H1 (cell line): ENCODE data around the gene CD37.

Experiments
- CREB1 ChIP-seq: IDR thresholded peaks from 2 replicates; pipeline ENCODE4 v1.6.1; 2012; ENCODE audit warnings: inconsistent platforms
- EZH2 ChIP-seq: fragments of 200-600 bp; sonication (generic); IDR thresholded peaks from 2 replicates; pipeline ENCODE4 v1.7.1; 2012; ENCODE audit warnings: low read depth, mild to moderate bottlenecking, moderate library complexity, low read length, inconsistent platforms; ENCODE audit not compliant: severe bottlenecking
- NRF1 ChIP-seq: IDR thresholded peaks from 2 replicates; pipeline ENCODE4 v1.6.1; 2011; ENCODE audit warnings: mild to moderate bottlenecking, low read depth, low read length, improper control_type of control experiment
- PHF8 ChIP-seq: fragments of 200-600 bp; sonication (generic); conservative IDR thresholded peaks from 2 replicates; pipeline ENCODE4 v1.7.1; 2012; ENCODE audit warnings: low read depth, mild to moderate bottlenecking, inconsistent platforms, low read length, moderate library complexity
- POLR2A ChIP-seq, 2 experiments: IDR thresholded peaks; 1 replicate in 1 of 2; 2 replicates in 1 of 2; pipeline ENCODE4 v1.6.1; 2011; ENCODE audit warnings: low read depth in 2 of 2, low read length in 2 of 2, mild to moderate bottlenecking in 2 of 2; ENCODE audit errors: control extremely low read depth in 1 of 2
- POLR2AphosphoS5 ChIP-seq: IDR thresholded peaks from 2 replicates; pipeline ENCODE4 v1.6.1; 2011; ENCODE audit warnings: low read depth, low read length
- RNF2 ChIP-seq: fragments of 200-900, 300-1000 bp; sonication (generic); IDR thresholded peaks from 2 replicates; pipeline ENCODE4 v1.7.1; 2016; ENCODE audit warnings: borderline replicate concordance, low read depth, mild to moderate bottlenecking, antibody characterized with exemption, low read length; ENCODE audit not compliant: poor library complexity, severe bottlenecking; ENCODE audit errors: missing control alignments
- SIRT6 ChIP-seq: IDR thresholded peaks from one replicate; pipeline ENCODE4 v1.7.1; 2012; ENCODE audit warnings: low read length, inconsistent platforms
- SP2 ChIP-seq: IDR thresholded peaks from 2 replicates; pipeline ENCODE4 v1.6.1; 2012; ENCODE audit warnings: mild to moderate bottlenecking, low read length, inconsistent platforms
- TAF1 ChIP-seq: IDR thresholded peaks from 2 replicates; pipeline ENCODE4 v1.6.1; 2011; ENCODE audit warnings: mild to moderate bottlenecking, low read depth, low read length
- ZNF274 ChIP-seq: IDR thresholded peaks from 2 replicates; pipeline ENCODE4 v1.7.0; 2012; ENCODE audit warnings: low read length, borderline replicate concordance; ENCODE audit errors: extremely low read depth
- TF ChIP-seq, protein P1 (sequence below), 3 experiments: IDR thresholded peaks; 1 replicate in 2 of 3; 2 replicates in 1 of 3; pipeline versions ENCODE4 v1.5.1 to v1.6.1; 2011; ENCODE audit warnings: low read length in 3 of 3, mild to moderate bottlenecking in 3 of 3, inconsistent platforms in 2 of 3, low read depth in 1 of 3, moderate library complexity in 1 of 3; ENCODE audit not compliant: insufficient read depth in 1 of 3; ENCODE audit errors: control extremely low read depth in 1 of 3
- TF ChIP-seq, protein P2 (sequence below): IDR thresholded peaks from 2 replicates; pipeline ENCODE4 v1.6.1; 2012; ENCODE audit warnings: inconsistent platforms

- TF ChIP-seq, protein P1, sequence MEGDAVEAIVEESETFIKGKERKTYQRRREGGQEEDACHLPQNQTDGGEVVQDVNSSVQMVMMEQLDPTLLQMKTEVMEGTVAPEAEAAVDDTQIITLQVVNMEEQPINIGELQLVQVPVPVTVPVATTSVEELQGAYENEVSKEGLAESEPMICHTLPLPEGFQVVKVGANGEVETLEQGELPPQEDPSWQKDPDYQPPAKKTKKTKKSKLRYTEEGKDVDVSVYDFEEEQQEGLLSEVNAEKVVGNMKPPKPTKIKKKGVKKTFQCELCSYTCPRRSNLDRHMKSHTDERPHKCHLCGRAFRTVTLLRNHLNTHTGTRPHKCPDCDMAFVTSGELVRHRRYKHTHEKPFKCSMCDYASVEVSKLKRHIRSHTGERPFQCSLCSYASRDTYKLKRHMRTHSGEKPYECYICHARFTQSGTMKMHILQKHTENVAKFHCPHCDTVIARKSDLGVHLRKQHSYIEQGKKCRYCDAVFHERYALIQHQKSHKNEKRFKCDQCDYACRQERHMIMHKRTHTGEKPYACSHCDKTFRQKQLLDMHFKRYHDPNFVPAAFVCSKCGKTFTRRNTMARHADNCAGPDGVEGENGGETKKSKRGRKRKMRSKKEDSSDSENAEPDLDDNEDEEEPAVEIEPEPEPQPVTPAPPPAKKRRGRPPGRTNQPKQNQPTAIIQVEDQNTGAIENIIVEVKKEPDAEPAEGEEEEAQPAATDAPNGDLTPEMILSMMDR (IDR thresholded peaks at IDR 0.05; ENCODE audit: control extremely low read depth in 1 of 3, insufficient read depth in 1 of 3, low read depth in 1 of 3, low read length in 3 of 3) = no peak
- no peak for TF ChIP-seq CREB1
- TF ChIP-seq POLR2AphosphoS5 = no peak
- no peak for TF ChIP-seq NRF1
- no peak for TF ChIP-seq EZH2
- TF ChIP-seq ZNF274 = no peak
- TF ChIP-seq, protein P2, sequence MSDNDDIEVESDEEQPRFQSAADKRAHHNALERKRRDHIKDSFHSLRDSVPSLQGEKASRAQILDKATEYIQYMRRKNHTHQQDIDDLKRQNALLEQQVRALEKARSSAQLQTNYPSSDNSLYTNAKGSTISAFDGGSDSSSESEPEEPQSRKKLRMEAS = no peak
- TF ChIP-seq PHF8 = no peak
- no peak for TF ChIP-seq RNF2
- TF ChIP-seq SP2 = no peak
- TF ChIP-seq TAF1 = no peak
- TF ChIP-seq POLR2A (IDR thresholded peaks at IDR 0.05; ENCODE audit: control extremely low read depth in 1 of 2, low read depth in 2 of 2, low read length in 2 of 2) = no peak
- TF ChIP-seq SIRT6 = no peak
Observed at GRCh38 chr19:49374665-49375434, 39.6 kb downstream of the CD37 start.
